SW480 (cell line): ENCODE data around the gene ARHGAP15.

ENCODE experiments used
- DNase-seq: peaks from one replicate; pipeline ENCODE4 v3.0.0-alpha.2; 2016; ENCODE audit warnings: low spot score

The ARHGAP15 gene

DNA sequence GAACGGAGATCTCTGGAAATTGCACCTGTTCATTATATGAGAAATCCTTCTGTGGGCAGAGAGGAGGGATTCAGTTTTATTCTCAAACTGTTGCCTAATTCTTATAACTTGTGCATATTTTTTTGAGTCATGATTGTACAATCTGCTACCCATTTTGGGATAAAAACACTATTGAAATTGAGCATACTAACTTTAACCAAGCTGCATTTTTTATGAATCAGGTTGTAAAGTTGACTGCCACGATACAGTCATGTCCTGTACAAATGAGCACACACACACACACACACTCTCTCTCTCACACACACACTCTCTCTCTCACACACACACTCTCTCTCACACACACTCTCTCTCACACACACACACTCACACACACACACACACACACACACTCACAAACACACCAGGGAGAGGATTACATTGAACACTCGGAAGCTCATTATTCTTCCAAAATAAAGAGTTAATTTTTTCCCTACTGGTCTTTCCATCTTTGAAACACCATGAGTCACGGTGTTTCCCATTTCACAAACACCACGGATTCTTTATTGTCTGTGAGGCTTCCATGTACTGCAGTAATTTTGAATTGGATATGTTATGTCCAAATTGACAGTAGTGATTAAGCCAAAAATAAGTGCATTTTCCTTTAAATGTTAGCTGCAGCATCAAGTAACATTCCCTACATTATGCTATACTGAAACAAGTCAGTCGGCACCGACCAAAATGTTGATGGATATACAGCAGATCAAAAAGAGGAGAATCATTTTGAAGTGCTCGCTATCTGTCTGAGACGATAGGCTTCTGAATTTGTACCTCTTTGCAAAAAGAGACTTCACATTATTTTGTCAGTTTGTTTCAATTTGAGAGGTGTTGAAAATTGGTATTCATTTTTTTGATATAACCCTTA lies 216.9 kb downstream of the ARHGAP15 start:
- no peak for DNase-seq

DNA sequence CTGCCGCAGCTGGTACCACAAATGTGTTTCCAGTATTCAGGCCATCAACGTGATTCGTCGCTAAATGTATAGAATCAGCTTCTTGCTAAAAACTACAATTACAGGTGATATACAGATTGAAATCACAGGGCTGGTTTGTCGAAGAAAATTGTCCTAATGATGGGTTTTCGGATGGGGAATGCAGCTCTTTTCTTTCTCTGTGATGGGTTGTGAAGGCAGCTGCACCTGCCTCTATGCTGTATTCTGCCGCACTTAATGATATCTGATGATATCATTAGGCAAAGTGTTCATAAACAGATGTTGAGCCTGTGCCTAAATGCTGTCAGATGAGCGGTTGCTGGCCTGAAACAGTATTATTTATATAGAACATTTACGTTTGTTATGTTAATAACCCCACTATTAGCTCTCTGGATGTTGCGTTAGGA lies 218.1 kb downstream of the ARHGAP15 start:
- DNase-seq: no peak

DNA sequence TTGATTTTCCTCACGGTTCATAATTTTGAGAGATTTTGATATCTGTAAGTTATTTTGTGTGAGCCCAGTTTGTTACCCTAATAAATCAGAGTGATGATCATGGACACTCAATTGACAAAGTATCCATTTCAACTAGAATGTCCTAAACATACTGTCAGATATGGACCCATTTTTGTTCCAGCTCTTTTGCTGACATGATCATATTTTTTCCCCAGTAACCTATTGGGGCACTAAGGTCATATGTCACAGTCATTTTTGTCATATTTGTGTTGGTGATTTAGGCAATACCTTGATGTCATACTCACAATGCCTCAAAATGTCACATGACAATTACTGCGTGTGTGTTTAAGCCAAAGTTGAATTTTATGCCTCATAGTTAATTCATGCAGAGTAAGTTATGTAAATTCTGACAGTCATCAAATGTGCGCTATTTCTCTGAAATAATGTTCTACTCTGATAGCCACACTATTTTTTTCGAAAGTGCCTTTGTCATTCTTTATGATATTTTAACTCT lies 218.7 kb downstream of the ARHGAP15 start:
- no peak for DNase-seq

DNA sequence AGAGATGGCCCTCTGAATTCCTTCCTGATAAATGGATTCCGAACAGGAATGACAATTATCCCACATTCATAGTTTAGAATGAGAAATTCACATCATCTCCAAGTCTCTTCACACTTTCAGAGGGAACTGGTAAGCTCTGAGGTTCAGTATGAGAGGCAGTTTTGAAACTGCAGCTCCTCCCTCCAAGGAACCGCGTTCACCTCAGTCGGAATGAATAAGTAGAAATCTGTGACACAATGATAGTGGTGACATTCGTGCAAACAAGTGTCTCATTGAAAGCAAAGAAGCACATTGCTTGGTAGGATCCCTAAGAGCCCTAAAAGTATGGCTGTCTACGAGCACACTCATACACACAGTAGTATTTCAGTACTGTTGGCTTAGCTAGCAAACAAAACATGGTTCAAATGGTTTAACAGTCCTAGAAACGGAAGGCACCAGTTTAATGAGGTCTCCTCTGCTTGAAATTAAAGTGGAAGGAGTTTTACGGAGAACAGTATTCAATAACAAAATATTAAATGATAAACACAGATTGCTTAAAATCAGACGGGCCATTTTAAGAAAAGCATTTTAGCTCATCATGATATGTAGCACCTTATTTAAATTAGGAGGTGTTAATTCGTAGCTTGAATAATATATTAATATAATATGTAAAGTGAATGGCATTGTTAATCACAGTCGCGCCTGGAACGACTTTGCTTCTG lies 225.0 kb downstream of the ARHGAP15 start:
- DNase-seq: no peak

DNA sequence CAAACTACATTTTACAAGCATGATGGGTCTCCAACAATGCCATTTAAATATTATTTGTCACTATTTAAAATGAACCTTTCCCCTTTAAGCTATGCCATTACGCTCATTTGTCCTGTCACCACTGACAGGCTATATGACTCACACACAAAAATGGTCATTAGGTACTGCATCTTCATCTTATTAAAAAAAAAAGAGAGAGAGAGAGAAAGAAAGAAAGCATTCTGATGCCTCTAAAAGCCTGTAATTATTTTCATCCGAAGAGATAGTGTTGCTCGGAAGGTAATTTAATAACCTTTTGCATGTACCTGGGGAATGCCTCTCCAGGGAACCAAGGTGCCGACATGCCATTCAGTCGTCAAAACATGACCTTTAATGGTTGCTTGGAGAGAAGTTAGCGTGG lies 226.7 kb downstream of the ARHGAP15 start:
- no peak for DNase-seq

DNA sequence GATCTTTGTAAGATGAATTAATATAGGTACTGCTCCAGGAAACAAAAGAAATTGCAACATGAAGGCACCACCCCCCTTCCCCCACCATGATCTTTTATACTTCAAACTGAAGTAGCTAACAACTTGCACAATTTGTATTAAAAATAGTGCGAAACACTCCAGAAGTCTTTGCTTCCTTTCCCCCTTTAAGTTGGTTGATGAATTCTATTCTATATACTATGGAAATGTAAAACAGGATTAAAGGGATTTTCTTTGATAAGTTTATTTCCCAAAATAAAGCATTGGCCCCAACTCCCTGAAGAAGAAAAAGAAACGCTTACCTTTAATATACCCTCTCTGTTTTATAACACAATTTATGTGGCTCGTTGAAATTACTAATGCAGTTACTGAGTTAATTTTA lies 227.1 kb downstream of the ARHGAP15 start:
- DNase-seq: no peak

DNA sequence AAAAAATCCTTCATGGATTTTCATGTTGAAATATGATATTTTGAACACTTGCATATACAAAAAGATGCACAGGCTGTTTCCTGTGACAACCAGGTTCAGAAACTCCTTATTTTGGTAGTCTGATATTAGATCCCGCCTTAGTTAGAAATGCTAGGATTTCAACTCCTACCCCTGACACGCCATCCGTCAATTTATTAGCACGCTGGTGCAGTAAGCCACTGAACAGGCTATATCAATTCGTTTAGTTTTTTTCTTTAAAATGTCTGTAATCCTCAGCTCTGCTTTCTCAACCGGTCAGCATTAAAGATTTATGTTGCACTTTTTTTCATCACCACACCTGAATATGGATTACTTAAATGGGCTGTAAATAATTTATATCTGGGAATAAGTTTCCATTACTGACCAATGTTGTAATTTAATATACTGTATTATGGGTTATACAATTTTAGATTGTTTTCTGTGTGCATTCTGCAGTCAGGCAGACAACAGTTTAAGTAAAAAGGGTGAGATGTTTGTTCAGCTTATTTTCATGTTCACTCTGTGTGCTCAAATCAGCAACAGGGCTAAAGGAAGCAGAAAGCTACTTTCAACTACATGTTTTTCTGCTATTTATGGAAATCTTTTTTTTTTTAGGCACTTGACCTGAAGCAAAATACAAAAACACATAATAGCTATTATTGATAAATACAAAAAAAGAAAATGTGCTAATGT lies 227.7 kb downstream of the ARHGAP15 start:
- no peak for DNase-seq

DNA sequence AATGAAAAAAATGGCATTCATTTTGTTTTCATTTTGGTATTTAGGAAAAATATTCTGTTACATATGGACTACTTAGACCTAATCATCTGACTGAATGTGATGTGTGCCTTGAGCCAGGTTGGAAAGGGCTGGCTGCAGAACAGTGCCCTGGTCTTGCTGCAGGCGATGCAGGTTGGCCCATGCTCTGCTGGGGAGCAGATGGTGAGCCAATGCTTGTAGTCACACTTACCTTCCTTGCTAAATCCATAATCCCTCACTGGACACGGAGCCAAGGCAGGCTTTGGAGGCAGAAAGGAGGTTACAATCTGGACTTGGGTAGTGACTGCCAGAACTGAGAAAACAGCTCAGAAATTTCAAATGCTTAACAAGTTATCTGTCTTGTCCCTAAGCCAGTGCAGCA lies 228.7 kb downstream of the ARHGAP15 start:
- DNase-seq: no peak

DNA sequence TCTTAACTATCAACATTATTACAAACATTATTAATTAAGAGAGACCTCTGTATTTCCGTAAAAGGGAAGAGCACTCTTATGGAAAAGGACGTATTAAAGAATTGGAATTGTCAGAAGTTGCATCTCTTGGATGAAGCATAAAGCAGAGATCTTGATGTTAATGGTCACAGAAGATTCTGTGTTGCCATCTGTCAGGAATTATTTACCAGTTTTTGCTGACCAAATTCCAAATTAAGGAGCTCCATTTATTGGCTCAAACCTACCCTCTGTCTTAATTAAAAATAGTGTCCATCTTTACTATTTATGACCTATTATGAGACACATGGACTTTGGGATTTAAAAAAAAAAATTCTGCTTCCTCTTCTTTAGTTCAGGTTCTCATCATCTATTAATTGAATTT lies 232.1 kb downstream of the ARHGAP15 start:
- DNase-seq: no peak

DNA sequence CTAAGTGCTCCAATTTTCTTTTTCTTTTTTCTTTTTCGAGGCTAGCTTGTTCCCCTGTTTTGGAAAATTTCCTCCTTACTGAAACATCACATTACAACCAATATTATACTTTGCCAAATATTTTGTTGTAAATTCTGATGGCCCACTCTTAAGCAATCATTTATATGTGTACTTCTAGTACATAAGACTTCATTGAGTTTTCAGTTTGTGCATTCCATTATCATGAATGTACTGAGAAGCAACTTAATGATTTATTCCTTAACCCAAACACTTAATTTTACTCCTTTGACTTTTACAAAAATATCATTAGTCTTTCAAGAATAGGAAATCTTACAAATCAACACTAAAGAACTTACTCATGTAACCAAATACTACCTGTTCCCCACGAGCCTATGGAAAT lies 242.4 kb downstream of the ARHGAP15 start:
- no peak for DNase-seq

DNA sequence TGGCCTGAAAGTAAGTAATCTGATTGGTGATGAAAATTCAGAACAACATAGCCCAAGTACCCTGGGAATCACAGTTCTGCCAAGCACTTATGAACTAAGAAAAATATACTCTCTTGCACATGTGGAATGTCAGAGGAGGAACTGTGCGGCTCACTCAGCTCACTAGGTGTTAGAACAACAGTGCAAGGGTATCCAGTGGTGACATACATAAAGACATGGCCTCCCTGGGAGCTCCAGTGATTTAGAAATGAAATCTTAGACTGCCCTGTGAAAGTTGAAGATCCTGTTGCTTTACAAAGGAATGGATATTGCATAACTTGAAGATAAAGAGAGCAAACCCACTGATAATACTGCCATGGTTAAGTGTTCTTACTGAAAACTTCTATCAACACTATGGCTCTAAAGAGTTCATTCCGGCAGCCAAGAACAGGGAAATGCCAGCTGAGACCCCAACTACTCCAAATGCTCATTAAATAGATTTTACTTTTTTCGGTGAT lies 246.2 kb downstream of the ARHGAP15 start:
- DNase-seq: no peak

DNA sequence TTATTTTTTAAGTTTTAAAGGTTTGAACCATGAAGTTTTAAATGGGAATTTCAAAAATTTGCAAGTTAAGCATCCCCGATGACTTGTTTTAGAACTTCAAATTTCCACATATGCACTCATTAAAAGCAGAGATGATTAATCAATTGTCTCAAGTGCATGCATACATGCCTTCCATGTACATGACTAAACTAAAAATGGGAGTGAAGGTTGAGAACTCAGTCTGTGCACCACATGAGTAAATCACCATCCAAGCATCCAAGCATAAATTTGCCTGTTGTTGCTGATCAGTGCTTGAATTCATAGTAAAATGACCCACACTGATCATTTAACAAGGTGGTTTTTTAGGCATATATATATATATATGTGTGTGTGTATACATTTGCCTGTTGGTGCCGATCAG lies 249.8 kb downstream of the ARHGAP15 start:
- DNase-seq: no peak

DNA sequence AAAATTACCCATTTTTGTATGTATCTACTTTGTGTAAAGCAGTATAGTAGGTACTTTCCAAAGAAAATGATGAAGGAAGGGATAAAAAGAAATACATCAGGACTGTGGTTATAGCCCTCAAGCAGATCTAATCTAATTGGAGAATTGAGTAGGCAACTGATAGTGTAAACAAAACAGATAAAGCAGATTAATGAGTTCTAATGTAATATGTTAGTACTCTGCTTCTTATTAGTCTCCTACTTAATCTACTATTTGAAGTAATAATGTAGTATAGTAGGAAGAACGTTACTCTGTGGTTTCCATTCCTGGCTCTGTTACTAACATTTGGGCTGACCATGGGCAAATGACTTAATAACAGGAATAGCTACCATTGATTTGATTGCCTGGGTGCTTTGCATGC lies 250.7 kb downstream of the ARHGAP15 start:
- DNase-seq: no peak

DNA sequence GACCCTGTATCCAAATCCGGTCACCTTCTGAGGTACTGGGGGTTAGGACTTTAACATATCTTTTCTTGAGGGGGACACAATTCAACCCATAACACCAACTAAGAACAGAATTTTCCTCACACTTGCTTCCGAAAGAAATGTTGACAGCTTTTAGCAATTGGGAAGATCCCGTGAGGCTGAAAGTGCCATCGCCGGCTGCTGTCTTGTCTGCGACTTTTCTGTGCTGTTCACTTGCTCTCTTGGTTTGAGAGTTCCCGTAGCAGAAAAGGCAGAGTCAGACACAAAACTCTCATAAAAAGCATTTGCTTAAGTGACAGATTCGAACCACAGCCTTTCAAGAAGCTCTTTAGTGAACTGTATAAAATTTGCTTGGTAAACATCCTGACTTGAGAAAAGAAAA lies 253.4 kb downstream of the ARHGAP15 start:
- no peak for DNase-seq

DNA sequence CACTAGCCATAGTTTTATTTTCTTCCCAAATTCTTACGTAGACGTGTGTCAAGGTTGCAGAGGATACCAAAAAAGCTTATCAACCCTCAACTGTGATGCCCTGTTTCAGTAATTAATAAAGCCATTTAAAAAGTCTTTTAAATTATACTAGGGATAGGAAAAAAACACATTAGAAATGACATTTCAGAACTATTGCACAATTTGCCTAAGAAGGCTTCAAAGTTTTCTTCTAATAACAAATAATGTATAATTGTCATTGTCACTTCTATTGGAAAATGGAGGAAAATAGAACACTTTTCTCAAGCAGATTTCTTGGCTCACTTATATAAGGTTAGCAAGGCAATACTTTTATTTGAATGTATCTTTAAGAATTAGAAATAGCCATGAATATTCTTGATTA lies 253.8 kb downstream of the ARHGAP15 start:
- no peak for DNase-seq

DNA sequence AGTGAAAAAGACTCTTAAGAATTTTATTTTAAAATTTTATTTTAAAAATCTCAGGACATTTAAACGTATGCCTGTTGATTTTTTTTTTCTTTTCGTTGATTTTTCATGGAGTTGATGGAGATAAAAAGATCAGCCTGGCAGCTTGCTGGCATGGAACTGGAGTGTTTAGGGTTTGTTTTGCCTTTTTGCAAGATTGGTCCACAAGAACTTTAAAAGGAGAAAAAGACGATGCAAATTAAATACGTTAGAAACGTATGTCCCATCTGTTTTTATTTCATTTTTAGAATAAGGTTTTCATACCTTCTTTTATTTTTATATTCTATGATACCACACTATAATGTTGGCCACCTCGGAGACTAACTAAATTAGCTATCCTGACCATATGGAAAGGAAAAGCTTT lies 254.9 kb downstream of the ARHGAP15 start:
- no peak for DNase-seq

DNA sequence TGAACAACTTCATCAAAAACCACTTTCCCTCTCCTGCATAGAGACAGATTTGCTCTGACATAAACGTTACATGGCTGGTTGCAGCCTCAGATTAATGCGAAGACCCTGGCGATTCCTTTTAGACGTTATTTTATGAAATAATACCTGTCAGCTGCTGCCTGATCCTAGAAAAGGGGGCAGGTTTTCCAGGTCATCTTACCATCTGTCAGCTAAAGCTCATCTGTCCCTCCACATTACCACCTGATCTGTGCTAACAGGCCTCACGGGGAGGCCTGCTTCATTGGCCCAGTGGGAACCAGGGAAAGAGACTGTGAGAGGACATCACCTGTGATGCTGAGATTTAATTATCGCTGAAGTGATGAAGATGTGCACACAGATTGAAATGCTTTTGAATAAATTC lies 261.0 kb downstream of the ARHGAP15 start:
- no peak for DNase-seq

DNA sequence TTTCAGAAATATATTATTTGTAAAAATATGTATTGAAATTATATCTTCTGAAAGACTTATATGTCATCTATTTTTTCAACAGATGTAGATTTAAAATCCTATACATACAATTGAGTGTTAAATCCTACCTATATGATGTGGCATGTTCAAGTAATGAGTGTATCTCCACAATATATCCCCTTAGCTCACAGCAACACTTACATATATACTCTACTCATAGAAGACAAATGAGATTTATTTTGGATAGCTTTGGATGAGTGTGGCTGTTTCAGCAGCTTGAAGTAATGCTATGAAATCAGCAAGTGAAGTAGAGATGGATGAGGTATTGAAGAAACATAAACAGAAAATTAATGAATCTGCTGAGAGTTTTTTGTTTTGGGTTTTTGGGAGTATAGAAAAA lies 263.1 kb downstream of the ARHGAP15 start:
- DNase-seq: no peak

DNA sequence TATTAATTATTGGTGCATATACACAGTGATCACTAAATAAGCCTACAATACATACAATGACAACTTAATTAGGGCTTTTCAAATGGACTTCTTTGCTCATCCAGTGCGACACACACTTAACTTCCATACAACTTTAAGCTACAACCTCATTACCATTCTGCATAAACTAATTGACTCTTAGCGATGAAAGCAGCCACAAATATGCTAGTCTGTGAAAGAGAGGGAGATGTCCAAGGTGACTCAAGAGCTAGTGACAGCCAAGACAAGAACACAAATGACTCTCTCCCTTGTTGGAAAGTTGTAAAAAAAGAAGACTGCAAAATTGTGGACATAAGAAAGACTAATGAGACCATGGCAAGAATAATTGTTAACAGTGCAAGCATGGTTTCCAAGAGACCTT lies 264.8 kb downstream of the ARHGAP15 start:
- no peak for DNase-seq

DNA sequence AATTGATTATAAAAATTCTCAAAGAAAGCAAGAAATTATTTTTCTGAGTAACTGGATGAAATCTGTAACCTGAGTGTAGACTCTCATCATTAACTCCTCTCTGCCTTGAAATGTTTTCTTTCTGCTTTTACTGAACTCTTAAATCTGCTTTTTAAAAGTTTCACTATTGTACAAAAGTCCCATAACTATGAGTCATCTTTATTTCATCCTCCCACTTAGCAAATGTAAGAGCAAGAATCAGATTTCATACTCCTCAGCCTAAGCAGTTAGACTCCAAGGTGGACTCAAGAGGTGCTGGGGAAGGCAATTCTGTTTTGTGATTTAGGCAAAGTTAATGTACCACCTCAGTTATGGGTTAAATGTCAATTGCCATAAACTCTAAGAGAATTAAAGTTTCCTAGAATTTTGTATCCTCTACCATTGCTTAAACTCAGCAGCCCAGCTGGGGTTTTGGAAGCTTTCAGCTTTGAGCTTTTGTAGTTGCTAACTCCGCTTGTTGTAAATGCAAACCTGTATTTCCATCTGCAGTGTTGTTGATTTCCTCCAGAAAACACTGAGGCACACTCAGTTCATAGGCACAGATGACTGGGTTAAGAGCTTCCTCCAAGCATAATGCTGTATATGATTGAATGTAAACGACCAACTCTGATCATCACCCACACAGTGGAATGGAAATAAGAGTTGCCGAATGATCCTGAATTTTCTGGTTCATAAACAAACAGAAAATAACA lies 268.8 kb downstream of the ARHGAP15 start:
- no peak for DNase-seq

DNA sequence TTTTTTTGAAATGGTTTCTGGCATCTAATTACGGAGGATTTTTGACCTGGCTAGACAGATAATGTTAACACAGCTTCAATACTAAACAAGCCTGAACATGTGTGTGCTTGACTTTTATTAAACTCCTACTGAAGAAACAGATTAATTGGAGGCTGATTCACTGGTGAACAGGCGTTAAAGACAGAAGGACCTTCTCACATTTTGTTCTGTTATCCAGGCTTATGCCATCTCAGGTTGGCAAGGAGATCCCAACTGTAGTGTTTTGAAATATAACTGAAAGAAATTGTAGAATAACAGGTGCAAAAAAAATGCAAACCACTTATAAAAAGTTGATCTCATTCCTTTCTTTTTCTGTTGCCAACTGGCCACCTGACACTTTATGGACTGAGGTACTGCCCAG lies 269.6 kb downstream of the ARHGAP15 start:
- no peak for DNase-seq

DNA sequence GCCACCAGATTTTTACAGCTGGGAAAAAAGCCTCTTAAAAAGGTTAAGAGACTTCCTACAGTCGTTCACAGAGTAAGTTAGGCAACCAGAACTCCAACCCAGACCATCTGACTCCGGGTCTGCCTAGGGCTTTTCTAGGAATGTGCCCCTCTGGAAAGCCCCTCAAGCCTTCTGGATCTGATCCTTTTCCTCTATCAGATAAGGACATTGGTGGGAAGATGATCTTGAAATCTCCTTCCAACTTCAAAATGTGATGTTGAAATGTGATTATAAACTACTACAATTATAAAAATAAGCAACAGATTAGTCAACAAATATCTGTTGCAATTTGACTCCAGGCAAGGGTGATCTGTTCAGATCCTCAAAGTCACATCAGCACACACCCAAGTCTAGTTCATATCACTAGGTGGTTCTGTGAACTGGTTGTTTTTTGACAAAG lies 270.4 kb downstream of the ARHGAP15 start:
- no peak for DNase-seq
